ENCODE measurements around the gene FKBP9. TPM values are rescaled to one million over a fixed set of nuclear protein-coding genes. Genes with fewer than 3 reads are reported as not detected.

FKBP9 gene
- total RNA-seq, 4 donors from 2014 or later = 81.8 to 164 (median 130) TPM

DNA sequence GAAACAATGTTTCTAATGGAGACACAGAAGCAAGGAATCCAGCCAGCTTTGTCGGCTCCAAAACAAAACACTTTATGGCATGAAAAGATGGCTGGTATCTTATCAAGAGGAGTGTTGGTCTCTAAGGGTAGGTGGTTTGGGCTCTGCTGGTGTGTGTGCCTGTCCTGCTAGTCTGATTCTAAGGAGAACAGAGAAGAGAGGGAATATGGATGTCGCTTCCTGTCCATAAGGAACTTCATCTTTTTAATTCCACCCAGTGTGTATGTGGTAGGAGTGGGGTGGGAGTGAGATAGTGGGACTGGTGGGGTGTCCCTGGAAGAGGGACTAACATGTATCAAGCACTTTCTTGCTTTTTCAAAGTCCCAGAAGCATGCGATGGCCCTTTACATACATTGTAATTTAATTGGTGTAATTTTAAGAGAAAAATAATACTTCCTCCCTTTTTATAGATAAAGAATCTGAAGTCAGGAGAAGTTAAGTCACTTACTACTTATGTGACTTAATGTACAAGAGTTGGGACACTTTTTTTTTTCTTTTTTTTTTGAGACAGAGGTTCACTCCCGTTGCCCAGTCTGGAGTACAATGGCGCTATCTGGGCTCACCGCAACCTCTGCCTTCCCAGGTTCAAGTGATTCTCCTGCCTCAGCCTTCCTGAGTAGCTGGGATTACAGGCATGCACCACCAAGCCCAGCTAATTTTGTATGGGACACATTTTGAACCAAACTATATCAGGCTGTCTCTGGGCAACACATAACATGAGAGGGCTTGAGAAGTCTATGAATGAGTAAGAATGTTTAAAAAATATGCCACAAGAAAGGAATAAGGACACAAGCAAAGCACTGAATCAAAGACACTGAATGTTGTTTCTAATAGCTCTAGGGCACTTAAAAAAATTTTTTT is 86.5 kb downstream of the FKBP9 start:
- no peak overlapping the region for H3K4me3 ChIP-seq (ENCODE audit: low read depth, poor library complexity, severe bottlenecking)
- no peak for DNase-seq (ENCODE audit: low spot score in 2 of 2)
- 83 to 85% methylated on average over 6 of the region's 6 CpGs for WGBS, 2 donors
- TF ChIP-seq, protein P1, sequence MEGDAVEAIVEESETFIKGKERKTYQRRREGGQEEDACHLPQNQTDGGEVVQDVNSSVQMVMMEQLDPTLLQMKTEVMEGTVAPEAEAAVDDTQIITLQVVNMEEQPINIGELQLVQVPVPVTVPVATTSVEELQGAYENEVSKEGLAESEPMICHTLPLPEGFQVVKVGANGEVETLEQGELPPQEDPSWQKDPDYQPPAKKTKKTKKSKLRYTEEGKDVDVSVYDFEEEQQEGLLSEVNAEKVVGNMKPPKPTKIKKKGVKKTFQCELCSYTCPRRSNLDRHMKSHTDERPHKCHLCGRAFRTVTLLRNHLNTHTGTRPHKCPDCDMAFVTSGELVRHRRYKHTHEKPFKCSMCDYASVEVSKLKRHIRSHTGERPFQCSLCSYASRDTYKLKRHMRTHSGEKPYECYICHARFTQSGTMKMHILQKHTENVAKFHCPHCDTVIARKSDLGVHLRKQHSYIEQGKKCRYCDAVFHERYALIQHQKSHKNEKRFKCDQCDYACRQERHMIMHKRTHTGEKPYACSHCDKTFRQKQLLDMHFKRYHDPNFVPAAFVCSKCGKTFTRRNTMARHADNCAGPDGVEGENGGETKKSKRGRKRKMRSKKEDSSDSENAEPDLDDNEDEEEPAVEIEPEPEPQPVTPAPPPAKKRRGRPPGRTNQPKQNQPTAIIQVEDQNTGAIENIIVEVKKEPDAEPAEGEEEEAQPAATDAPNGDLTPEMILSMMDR (IDR thresholded peaks at IDR 0.05) = no peak
- no peak for TF ChIP-seq POLR2A (IDR thresholded peaks at IDR 0.05)
- intact Hi-C loops (cut with DNase I; ENCODE audit: low total_unique reads) = no loop called here

DNA sequence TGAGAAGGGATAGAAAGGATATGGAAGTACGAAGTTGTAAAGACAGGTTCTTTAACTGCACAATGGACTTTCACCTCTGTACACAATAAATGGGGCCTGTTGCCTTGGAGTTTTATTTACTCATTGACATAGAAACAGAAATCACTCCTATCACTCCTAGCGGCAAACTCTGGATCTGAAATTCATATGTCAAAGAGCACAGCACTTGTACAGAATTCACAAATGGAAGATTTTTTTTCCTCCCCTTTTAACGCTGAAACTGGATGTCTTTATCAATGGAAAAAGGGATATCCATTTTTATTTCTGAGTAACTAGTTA is 87.1 kb downstream of the FKBP9 start:
- H3K4me3 ChIP-seq (ENCODE audit: low read depth, poor library complexity, severe bottlenecking) = no peak overlapping the region
- TF ChIP-seq POLR2A (IDR thresholded peaks at IDR 0.05) = no peak
- TF ChIP-seq, protein P1 (IDR thresholded peaks at IDR 0.05) = no peak

DNA sequence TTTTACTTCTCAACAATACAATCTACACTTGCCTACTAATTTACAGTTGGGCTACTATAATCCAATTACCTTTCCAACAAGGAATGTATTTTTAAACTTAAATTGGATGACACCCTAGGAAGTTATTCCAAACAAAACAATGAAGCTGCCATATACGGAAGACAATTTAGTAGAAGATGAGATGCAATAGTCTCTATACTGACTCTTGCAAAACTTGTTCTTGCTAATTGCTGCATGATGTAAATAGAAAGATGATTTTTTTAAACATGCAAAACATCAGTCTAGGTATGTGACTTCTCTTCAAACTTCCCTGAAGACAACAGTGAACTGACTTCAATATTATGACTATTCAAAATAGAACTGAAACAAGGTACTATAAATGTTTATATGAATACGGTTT is 87.7 kb downstream of the FKBP9 start:
- WGBS, 2 donors = 13 to 53% methylated on average over 2 of the region's 2 CpGs
- no peak for TF ChIP-seq POLR2A (IDR thresholded peaks at IDR 0.05)
- TF ChIP-seq, protein P1 (IDR thresholded peaks at IDR 0.05) = no peak
- intact Hi-C loops (cut with DNase I; ENCODE audit: low total_unique reads) = no loop called here
- DNase-seq (ENCODE audit: low spot score in 2 of 2) = no peak
- no peak overlapping the region for H3K4me3 ChIP-seq (ENCODE audit: low read depth, poor library complexity, severe bottlenecking)

More for the DNA sequence above, 87.1 kb downstream of the FKBP9 start:
- DNase-seq (ENCODE audit: low spot score in 2 of 2) = no peak
- WGBS, 2 donors = 48 to 52% methylated on average over 3 of the region's 3 CpGs
- intact Hi-C loops (cut with DNase I; ENCODE audit: low total_unique reads) = no loop called here

DNA sequence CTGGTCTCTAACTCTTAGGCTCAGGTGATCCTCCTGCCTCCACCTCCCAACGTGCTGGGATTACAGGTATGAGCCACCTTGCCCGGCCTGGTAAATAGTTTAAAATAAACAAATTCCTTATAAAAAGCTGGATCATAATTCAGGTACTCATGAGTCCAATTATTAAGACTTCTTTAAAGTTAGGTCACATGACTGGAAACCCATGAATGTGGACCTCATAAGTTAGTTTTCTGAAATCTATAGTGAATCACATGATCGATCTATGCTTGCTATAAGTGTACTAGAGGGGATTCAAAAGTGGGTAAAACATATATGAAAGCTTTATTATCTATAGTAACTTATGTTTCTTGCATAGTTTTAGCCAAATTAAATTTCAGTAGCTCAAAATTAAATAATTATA is 91.0 kb downstream of the FKBP9 start:
- no peak for TF ChIP-seq POLR2A (IDR thresholded peaks at IDR 0.05)
- TF ChIP-seq, protein P1 (IDR thresholded peaks at IDR 0.05) = no peak
- no peak for DNase-seq (ENCODE audit: low spot score in 2 of 2)
- WGBS, 2 donors = 95% methylated on average over 3 of the region's 3 CpGs
- intact Hi-C loops (cut with DNase I; ENCODE audit: low total_unique reads) = no loop called here
- no peak overlapping the region for H3K4me3 ChIP-seq (ENCODE audit: low read depth, poor library complexity, severe bottlenecking)

DNA sequence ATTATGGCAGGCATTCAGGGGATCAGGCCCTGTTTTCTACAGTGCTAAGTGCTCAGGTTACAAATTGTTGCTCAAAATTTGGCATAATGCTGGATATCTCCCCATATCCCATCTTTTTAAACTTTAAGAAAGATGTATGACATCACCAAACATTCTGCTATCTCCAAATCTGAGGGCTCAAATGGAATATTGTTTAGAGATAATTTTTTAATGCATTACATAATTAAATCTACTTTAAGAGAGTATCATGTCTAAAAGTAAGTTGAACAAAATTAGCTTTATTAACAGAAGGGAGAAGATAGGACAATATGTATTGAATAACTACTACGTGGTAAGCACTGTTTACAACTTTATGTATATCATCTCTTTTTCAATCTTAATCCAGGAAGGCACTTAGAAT is 91.5 kb downstream of the FKBP9 start:
- 94 to 97% methylated on average over 1 of the region's 1 CpG for WGBS, 2 donors

More for the DNA sequence above, 91.5 kb downstream of the FKBP9 start:
- TF ChIP-seq, protein P1 (IDR thresholded peaks at IDR 0.05) = no peak
- TF ChIP-seq POLR2A (IDR thresholded peaks at IDR 0.05) = no peak
- DNase-seq (ENCODE audit: low spot score in 2 of 2) = no peak
- intact Hi-C loops (cut with DNase I; ENCODE audit: low total_unique reads) = no loop called here
- H3K4me3 ChIP-seq (ENCODE audit: low read depth, poor library complexity, severe bottlenecking) = no peak overlapping the region

All from lower leg skin (tissue), 4 donors.